GM18526 (cell line): Measurements from ENCODE around the gene RBM23.

Experiments
- POLR2A ChIP-seq: IDR thresholded peaks from 3 replicates; pipeline ENCODE4 v1.6.1; 2011; ENCODE audit not compliant: insufficient read length; ENCODE audit errors: extremely low read depth

Gene RBM23

GRCh38 chr14:22878271-22879246 lies 40.4 kb downstream of the RBM23 start:
- no peak for TF ChIP-seq POLR2A

DNA sequence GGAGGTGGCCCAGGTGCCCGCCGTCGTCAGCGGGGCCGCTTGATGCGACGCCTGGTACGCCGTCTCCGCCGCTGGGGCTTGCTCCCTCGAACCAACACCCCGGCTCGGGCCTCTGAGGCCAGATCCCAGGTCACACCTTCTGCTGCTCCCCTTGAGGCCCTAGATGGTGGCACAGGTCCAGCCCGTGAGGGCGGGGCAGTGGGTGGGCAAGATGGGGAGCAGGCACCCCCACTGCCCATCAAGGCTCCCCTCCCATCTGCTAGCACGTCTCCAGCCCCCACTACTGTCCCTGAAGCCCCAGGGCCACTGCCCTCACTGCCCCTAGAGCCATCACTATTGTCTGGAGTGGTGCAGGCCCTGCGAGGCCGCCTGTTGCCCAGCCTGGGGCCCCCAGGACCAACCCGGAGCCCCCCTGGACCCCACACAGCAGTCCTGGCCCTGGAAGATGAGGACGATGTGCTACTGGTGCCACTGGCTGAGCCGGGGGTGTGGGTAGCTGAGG lies 41.9 kb downstream of the RBM23 start:
- TF ChIP-seq POLR2A, result no peak

DNA sequence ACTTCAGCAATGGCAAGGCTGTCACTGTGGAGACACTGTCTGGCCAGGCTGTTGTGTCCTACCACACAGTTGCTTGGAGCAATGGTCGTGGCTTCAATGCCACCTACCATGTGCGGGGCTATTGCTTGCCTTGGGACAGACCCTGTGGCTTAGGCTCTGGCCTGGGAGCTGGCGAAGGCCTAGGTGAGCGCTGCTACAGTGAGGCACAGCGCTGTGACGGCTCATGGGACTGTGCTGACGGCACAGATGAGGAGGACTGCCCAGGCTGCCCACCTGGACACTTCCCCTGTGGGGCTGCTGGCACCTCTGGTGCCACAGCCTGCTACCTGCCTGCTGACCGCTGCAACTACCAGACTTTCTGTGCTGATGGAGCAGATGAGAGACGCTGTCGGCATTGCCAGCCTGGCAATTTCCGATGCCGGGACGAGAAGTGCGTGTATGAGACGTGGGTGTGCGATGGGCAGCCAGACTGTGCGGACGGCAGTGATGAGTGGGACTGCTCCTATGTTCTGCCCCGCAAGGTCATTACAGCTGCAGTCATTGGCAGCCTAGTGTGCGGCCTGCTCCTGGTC lies 43.1 kb downstream of the RBM23 start:
- TF ChIP-seq POLR2A, result no peak

GRCh38 chr14:22875003-22875747 lies 43.8 kb downstream of the RBM23 start:
- TF ChIP-seq POLR2A, result no peak

DNA sequence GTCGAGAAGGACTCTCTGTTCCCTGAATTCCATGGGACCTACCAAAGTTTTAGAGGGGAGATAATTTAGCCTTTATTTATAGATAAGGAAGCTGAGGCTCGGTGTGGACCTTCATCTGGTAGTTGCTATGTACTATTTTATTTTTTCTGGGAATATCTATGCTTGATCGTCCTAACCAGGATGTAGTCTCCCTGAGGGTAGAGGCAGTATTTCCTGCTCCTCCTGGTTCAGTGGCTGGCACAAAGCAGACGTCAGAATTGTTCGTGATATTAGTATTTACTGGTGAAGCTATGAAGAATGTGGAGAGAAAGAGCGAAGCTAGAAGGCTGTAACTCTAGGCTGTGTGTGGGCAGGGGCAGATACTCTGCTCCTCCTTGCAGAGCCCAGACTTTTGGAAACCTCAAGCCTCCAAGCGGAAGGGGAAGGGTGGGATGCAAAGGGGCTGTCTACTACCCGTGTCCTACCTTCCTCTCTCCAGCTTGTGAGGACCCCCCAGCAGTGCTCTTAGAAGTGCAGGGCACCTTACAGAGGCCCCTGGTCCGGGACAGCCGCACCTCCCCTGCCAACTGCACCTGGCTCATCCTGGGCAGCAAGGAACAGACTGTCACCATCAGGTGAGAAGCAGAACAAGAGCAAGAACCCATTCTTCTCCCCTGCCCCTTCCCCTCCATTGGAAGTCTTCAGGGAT lies 46.0 kb downstream of the RBM23 start:
- TF ChIP-seq POLR2A, result no peak

DNA sequence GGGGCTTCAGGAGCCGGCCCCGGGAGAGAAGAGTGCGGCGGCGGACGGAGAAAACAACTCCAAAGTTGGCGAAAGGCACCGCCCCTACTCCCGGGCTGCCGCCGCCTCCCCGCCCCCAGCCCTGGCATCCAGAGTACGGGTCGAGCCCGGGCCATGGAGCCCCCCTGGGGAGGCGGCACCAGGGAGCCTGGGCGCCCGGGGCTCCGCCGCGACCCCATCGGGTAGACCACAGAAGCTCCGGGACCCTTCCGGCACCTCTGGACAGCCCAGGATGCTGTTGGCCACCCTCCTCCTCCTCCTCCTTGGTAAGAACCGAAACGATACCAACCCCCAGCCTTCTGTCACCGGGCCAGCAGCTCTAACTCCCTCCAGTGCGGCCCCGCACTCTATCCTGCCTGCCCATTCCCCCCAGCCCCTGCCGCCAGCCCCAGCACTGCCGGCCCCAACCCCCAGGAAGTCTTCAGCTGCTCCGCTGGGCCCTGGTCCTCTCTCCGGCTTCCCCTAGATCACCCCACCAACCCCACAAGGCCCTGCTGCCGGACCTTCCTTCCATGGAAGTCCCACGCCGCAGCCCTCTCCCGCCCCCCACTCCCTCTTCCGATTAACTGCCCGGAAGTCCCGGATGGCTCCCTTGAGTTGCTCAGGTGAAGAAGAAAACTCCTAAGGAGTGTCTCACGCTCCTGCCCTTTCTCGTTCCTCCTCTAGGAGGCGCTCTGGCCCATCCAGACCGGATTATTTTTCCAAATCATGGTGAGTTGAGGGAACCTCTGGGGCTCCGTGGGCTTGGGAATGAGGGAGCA lies 46.7 kb downstream of the RBM23 start:
- no peak for TF ChIP-seq POLR2A

GRCh38 chr14:22871224-22872032 lies 47.5 kb downstream of the RBM23 start, which contains the start of gene LRP10:
Gene LRP10, plus strand, starts transcription at chr14:22871740. Its CDS starts 564 bp downstream, at chr14:22872304.
- peak; percentile 68 for TF ChIP-seq POLR2A

GRCh38 chr14:22870811-22871223 lies 48.1 kb downstream of the RBM23 start:
- no peak for TF ChIP-seq POLR2A

GRCh38 chr14:22866874-22867273 lies 52.1 kb downstream of the RBM23 start:
- no peak for TF ChIP-seq POLR2A

GRCh38 chr14:22865424-22866405 lies 53.2 kb downstream of the RBM23 start:
- no peak for TF ChIP-seq POLR2A

- no peak for TF ChIP-seq POLR2A
Observed at GRCh38 chr14:22864979-22865378, 54.0 kb downstream of the RBM23 start.

DNA sequence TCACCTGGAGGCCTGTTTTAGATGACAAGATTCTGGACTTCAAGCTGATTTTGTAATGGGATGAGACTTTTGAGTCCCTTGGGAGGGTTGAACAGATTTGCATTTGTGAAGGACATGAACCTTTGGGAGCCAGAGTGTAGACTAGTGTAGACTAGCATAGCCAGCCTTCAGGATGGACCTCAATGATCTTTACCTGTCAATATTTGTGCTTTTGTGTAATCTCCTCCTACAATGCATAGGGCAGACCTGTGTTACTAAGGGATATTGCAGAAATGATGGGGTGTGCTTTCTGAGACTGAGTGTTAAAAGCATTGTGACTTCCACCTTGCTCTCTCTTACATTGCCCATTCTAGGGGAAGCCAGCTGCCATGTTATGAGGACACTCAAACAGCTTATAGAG lies 57.3 kb downstream of the RBM23 start:
- no peak for TF ChIP-seq POLR2A

GRCh38 chr14:22856428-22856827 lies 62.5 kb downstream of the RBM23 start:
- TF ChIP-seq POLR2A, result no peak
